PC-3 (cell line): ENCODE results near the gene DNAH9. TPM values are rescaled to one million over a fixed set of nuclear protein-coding genes. Genes with fewer than 3 reads are reported as not detected.

Source experiments
- ATAC-seq: fragments of 200-7000 bp; cut with Tn5 transposase; 2 replicates; pipeline ENCODE4 v1.9.1; 2020; ENCODE audit warnings: mild to moderate bottlenecking, moderate library complexity
- BruUV-seq: library from RNA; stranded (reverse); fragments of 400-500 nt; replicated peaks from 2 replicates; lab custom pipeline; 2021; lab: Mats Ljungman, UMichigan
- CTCF ChIA-PET: fragments of 300-600 bp; sonication (Branson Sonifier 250); formaldehyde crosslinking; loops from one replicate; lab custom pipeline; 2022; ENCODE audit warnings: antibody characterized with exemption; lab: Charles Lee
- POLR2A ChIA-PET: fragments of 300-600 bp; sonication (Branson Sonifier 250); formaldehyde crosslinking; loops from one replicate; lab custom pipeline; 2022; ENCODE audit warnings: antibody characterized with exemption; ENCODE audit not compliant: unreplicated experiment; lab: Charles Lee
- DNase-seq: peaks from one replicate; pipeline ENCODE4 v3.0.0-alpha.2; 2015
- H2AFZ ChIP-seq: fragments of 300-600 bp; sonication (generic); 2 replicates; pipeline ENCODE4 v1.6.0; 2016; ENCODE audit warnings: antibody characterized with exemption, low read length
- H3F3A ChIP-seq: fragments of 300-600 bp; sonication (generic); one replicate; pipeline ENCODE4 v1.6.0; 2017; ENCODE audit warnings: antibody characterized with exemption, low read length, control low read depth, mild to moderate bottlenecking; ENCODE audit not compliant: unreplicated experiment
- H3K27ac ChIP-seq: fragments of 300-600 bp; sonication (generic); 2 replicates; pipeline ENCODE4 v1.5.1; 2016; ENCODE audit warnings: mild to moderate bottlenecking, low read length
- H3K27me3 ChIP-seq: fragments of 300-600 bp; sonication (generic); 2 replicates; pipeline ENCODE4 v1.6.1; 2016; ENCODE audit warnings: low read length, mixed read lengths
- H3K36me3 ChIP-seq: fragments of 300-600 bp; sonication (generic); 2 replicates; pipeline ENCODE4 v1.6.1; 2016; ENCODE audit warnings: low read depth, mixed run types, low read length, mixed read lengths
- H3K4me1 ChIP-seq: fragments of 300-600 bp; sonication (generic); 2 replicates; pipeline ENCODE4 v1.5.1; 2016; ENCODE audit warnings: low read length; ENCODE audit not compliant: insufficient read depth
- H3K4me2 ChIP-seq: fragments of 300-600 bp; sonication (generic); 2 replicates; pipeline ENCODE4 v1.6.0; 2016; ENCODE audit warnings: low read length
- H3K4me3 ChIP-seq: fragments of 300-600 bp; sonication (generic); 2 replicates; pipeline ENCODE4 v1.5.1; 2016; ENCODE audit warnings: mild to moderate bottlenecking, low read length, mixed read lengths
- H3K79me2 ChIP-seq: fragments of 300-600 bp; sonication (generic); 2 replicates; pipeline ENCODE4 v1.6.1; 2017; ENCODE audit warnings: low read length, mixed read lengths
- H3K9ac ChIP-seq: fragments of 300-600 bp; sonication (generic); 2 replicates; pipeline ENCODE4 v1.6.0; 2016; ENCODE audit warnings: mild to moderate bottlenecking, low read length
- H3K9me2 ChIP-seq: fragments of 300-600 bp; sonication (generic); replicated peaks from 2 replicates; pipeline ENCODE4 v1.6.1; 2016; ENCODE audit warnings: mixed run types, low read length, mixed read lengths
- H3K9me3 ChIP-seq: fragments of 300-600 bp; sonication (generic); 2 replicates; pipeline ENCODE4 v1.6.1; 2016; ENCODE audit warnings: low read length, mixed read lengths
- H4K20me1 ChIP-seq: fragments of 300-600 bp; sonication (generic); 2 replicates; pipeline ENCODE4 v1.6.1; 2016; ENCODE audit warnings: low read length, mixed read lengths
- EZH2 ChIP-seq: fragments of 300-600 bp; sonication (generic); IDR thresholded peaks from one replicate; pipeline ENCODE4 v1.6.1; 2017; ENCODE audit warnings: antibody characterized with exemption, mild to moderate bottlenecking, low read length; ENCODE audit not compliant: unreplicated experiment
- EZH2phosphoT487 ChIP-seq: fragments of 300-600 bp; sonication (generic); IDR thresholded peaks from 2 replicates; pipeline ENCODE4 v1.6.1; 2018; ENCODE audit warnings: mild to moderate bottlenecking, antibody characterized with exemption, low read length, borderline replicate concordance
- intact Hi-C: fragments of 100-400 bp; cut with micrococcal nuclease; formaldehyde crosslinking; loops from 2 replicates; pipeline ENCODE4 v1.9.0; 2023
- total RNA-seq: library from RNA; depleted of rRNA; stranded (reverse); fragments of >200 nt; gene quantifications from 2 replicates; pipeline ENCODE4 v1.2.3, GENCODE V29; 2014
- TF ChIP-seq, protein P1 (sequence below): fragments of 300-600 bp; sonication (generic); conservative IDR thresholded peaks from 2 replicates; pipeline ENCODE4 v1.5.1; 2017; ENCODE audit warnings: antibody characterized with exemption, low read depth, mild to moderate bottlenecking, low read length

Gene DNAH9
- total RNA-seq, 1 experiment from 2014 or later: 0.11 TPM

DNA sequence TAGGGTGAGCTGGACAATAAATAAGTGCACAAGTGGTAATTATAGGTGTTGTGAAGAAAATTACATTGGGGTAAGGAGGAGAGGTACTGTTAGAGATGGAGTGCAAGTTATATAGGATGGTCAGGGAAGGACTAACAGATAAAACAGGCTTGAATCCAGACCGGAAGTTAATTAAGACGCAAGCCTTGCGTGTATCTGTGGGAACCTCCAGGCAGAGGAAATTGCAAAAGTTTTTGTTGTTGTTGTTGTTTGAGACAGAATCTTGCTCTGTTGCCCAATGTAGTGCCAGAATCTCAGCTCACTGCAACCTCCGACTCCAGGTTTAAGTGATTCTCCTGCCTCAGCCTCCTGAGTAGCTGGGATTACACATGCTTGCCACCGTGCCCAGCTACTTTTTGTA, 401.4 kb downstream of the DNAH9 start:
- Histone ChIP-seq H3K4me1 (peaks cover 12% of the 10 kb centered on the region), H3K79me2 (peaks cover 7% of the 10 kb centered on the region; the same call in 1 of the 2 replicates), H3K4me2 (no peak overlapping the region), H3K27me3 (no peaks in the 10 kb centered on the region), H3F3A (no peaks in the 10 kb centered on the region), H2AFZ (no peak overlapping the region), H4K20me1 (no peaks in the 10 kb centered on the region), H3K27ac (no peak overlapping the region), H3K9me2 (no peaks in the 10 kb centered on the region), H3K36me3 (no peaks in the 10 kb centered on the region), H3K4me3 (no peak overlapping the region), H3K9ac (no peak overlapping the region), H3K9me3 (no peaks in the 10 kb centered on the region)
- no TSS peak for BruUV-seq
- TF ChIP-seq, protein P1, sequence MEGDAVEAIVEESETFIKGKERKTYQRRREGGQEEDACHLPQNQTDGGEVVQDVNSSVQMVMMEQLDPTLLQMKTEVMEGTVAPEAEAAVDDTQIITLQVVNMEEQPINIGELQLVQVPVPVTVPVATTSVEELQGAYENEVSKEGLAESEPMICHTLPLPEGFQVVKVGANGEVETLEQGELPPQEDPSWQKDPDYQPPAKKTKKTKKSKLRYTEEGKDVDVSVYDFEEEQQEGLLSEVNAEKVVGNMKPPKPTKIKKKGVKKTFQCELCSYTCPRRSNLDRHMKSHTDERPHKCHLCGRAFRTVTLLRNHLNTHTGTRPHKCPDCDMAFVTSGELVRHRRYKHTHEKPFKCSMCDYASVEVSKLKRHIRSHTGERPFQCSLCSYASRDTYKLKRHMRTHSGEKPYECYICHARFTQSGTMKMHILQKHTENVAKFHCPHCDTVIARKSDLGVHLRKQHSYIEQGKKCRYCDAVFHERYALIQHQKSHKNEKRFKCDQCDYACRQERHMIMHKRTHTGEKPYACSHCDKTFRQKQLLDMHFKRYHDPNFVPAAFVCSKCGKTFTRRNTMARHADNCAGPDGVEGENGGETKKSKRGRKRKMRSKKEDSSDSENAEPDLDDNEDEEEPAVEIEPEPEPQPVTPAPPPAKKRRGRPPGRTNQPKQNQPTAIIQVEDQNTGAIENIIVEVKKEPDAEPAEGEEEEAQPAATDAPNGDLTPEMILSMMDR: no peak
- no peak for TF ChIP-seq EZH2phosphoT487
- TF ChIP-seq EZH2: no peak
- ChIA-PET POLR2A (no interaction called here), CTCF (no interaction called here)
- ATAC-seq (no peak), DNase-seq (no peak)
- intact Hi-C loops: loop anchor here (5.0 kb wide), 1 partner anchor 43 kb away; no protein-coding TSS in a partner anchor

DNA sequence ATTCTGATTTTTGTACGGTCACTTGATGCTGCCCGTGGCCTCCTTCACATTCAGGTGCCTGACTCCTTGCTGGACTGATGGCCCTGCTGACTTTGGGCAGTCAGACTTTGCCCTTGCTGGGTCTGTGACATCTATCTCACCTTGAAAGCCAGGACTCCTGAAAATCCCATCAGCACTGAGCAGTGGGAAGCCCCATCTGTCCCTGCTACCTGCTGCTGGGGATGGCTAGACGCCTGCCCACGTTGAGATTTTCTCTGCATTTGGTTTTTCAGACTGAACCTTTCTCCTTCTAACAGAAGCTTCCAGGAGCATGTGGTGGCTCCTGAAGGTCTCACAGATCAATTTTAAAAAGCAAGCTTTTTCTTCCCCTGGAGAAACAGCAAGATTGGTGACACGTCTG, 409.2 kb downstream of the DNAH9 start:
- ATAC-seq (no peak), DNase-seq (no peak)
- Histone ChIP-seq H4K20me1 (no peaks in the 10 kb centered on the region), H3K4me2 (no peak overlapping the region), H3K4me1 (no peaks in the 10 kb centered on the region), H3K9me2 (no peaks in the 10 kb centered on the region), H3K27ac (no peak overlapping the region), H2AFZ (no peak overlapping the region), H3K9me3 (no peaks in the 10 kb centered on the region), H3K79me2 (no peaks in the 10 kb centered on the region), H3K4me3 (no peak overlapping the region), H3K27me3 (no peaks in the 10 kb centered on the region), H3K9ac (no peak overlapping the region), H3K36me3 (no peaks in the 10 kb centered on the region), H3F3A (no peaks in the 10 kb centered on the region)
- TF ChIP-seq EZH2 (no peak), EZH2phosphoT487 (no peak)
- TF ChIP-seq, protein P1: no peak
- ChIA-PET POLR2A (no interaction called here), CTCF (no interaction called here)
- no TSS peak for BruUV-seq
- intact Hi-C loops: no loop called here
